Breast epithelium (tissue), 3 donors: ENCODE results near the gene PSAT1.

ENCODE experiments used
- CTCF ChIP-seq, 3 donors: fragments of 450-650 bp; IDR thresholded peaks; one replicate each; pipeline ENCODE4 v1.5.1; 2016 to 2017; ENCODE audit warnings: antibody characterized with exemption in 3 of 3, mild to moderate bottlenecking in 3 of 3, moderate library complexity in 3 of 3
- POLR2A ChIP-seq: fragments of 450-650 bp; IDR thresholded peaks from one replicate; pipeline ENCODE4 v1.6.1; 2016; ENCODE audit warnings: antibody characterized with exemption, mild to moderate bottlenecking, moderate library complexity
- POLR2AphosphoS5 ChIP-seq, 3 donors: sonication (generic); formaldehyde crosslinking; IDR thresholded peaks; one replicate each; pipeline ENCODE4 v1.6.1; 2017; ENCODE audit warnings: antibody characterized with exemption in 3 of 3

DNA sequence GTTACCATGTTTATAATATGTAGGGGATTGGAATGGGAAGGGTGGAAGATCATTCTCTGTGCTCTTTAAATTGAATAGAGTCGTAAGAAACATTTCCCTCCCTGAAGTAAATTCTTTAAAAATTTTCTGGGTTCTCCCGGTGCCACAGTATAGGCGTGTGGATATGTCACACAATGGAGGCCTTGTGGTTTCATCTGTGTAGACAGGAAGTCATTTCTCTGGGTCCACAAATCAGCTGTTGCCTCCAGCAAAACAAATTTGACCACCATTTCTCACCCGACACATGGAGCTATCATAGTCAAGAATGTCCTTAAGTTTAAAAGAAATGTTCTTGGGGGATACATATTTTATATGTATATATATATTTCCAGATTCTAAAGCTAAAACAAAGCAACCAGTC, 43.6 kb upstream of the PSAT1 start:
- TF ChIP-seq CTCF (IDR thresholded peaks at IDR 0.05) (no peak), POLR2A (no peak), POLR2AphosphoS5 (IDR thresholded peaks at IDR 0.05) (no peak)
